HAP-1 (cell line): ENCODE measurements around the gene COX5A.
"Not testable (repeated sequence)": the region's sequence is repeated elsewhere in the genome, so short reads cannot be mapped to it uniquely, and the experiment has no call there.

Experiments used
- DNase-seq, 2 experiments: peaks; one replicate each; pipeline ENCODE4 v3.0.0-alpha.2; 2016 to 2020; ENCODE audit warnings: low spot score in 2 of 2
- H3K27me3 ChIP-seq: fragments of 250-450 bp; sonication (Bioruptor Pico); 2 replicates; pipeline ENCODE4 v1.5.1; 2020; ENCODE audit warnings: low read depth, mild to moderate bottlenecking, moderate library complexity
- H3K36me3 ChIP-seq: fragments of 250-450 bp; sonication (Bioruptor Pico); replicated peaks from 2 replicates; pipeline ENCODE4 v1.5.1; 2020; ENCODE audit warnings: mild to moderate bottlenecking
- H3K4me1 ChIP-seq: fragments of 250-450 bp; sonication (Bioruptor Pico); 2 replicates; pipeline ENCODE4 v1.5.1; 2020; ENCODE audit warnings: mild to moderate bottlenecking
- H3K4me3 ChIP-seq: fragments of 250-450 bp; sonication (Bioruptor Pico); 2 replicates; pipeline ENCODE4 v1.5.1; 2020; ENCODE audit warnings: mild to moderate bottlenecking, moderate library complexity
- H3K9me3 ChIP-seq: fragments of 250-450 bp; sonication (Bioruptor Pico); 2 replicates; pipeline ENCODE4 v1.5.1; 2020; ENCODE audit warnings: mild to moderate bottlenecking, moderate library complexity
- in situ Hi-C: fragments of 300-500 bp; cut with MboI; formaldehyde crosslinking; loops from 3 replicates; pipeline ENCODE4 v1.14.3; 2020; ENCODE audit warnings: low sequenced_read_pairs, inconsistent platforms, mixed read lengths

Gene COX5A

GRCh38 chr15:74888716-74889115 lies 49.2 kb downstream of the COX5A start:
- Histone ChIP-seq H3K4me3 (no peak overlapping the region), H3K4me1 (peaks cover 16% of the 10 kb centered on the region), H3K36me3 (peaks cover 30% of the 10 kb centered on the region), H3K27me3 (no peaks in the 10 kb centered on the region), H3K9me3 (no peaks in the 10 kb centered on the region)
- in situ Hi-C loops = no loop called here
- DNase-seq = no peak

GRCh38 chr15:74887537-74888193 lies 50.2 kb downstream of the COX5A start:
- in situ Hi-C loops, DNase-seq: not testable (repeated sequence)

GRCh38 chr15:74885461-74885860 lies 52.4 kb downstream of the COX5A start:
- no peak for DNase-seq
- Histone ChIP-seq H3K9me3 (peaks cover 19% of the 10 kb centered on the region), H3K27me3 (no peaks in the 10 kb centered on the region), H3K4me3 (no peak overlapping the region), H3K4me1 (peaks cover 11% of the 10 kb centered on the region), H3K36me3 (no peaks in the 10 kb centered on the region)
- in situ Hi-C loops = no loop called here

More at GRCh38 chr15:74887537-74888193, 50.2 kb downstream of the COX5A start:
- Histone ChIP-seq H3K36me3 (peaks cover 20% of the 10 kb centered on the region), H3K4me1 (peaks cover 16% of the 10 kb centered on the region)
- H3K27me3 ChIP-seq, H3K4me3 ChIP-seq, H3K9me3 ChIP-seq: not testable (repeated sequence)

- in situ Hi-C loops = no loop called here
- no peak overlapping the region for H3K4me3 ChIP-seq
- no peaks in the 10 kb centered on the region for H3K27me3 ChIP-seq
- H3K9me3 ChIP-seq = peaks cover 19% of the 10 kb centered on the region
- no peaks in the 10 kb centered on the region for H3K36me3 ChIP-seq
- peak in 1 of 2 experiments; percentile 2 for DNase-seq
- peaks cover 10% of the 10 kb centered on the region for H3K4me1 ChIP-seq
Observed at GRCh38 chr15:74884428-74885223, 53.2 kb downstream of the COX5A start.

- DNase-seq = peak in 1 of 2 experiments; percentile 1
- Histone ChIP-seq H3K4me3 (no peak overlapping the region), H3K36me3 (no peaks in the 10 kb centered on the region), H3K27me3 (no peaks in the 10 kb centered on the region), H3K9me3 (peaks cover 19% of the 10 kb centered on the region), H3K4me1 (peaks cover 2% of the 10 kb centered on the region; the same call in 1 of the 2 replicates)
- in situ Hi-C loops = no loop called here
Observed at GRCh38 chr15:74882528-74882927, 55.3 kb downstream of the COX5A start.

GRCh38 chr15:74878273-74878672 lies 59.6 kb downstream of the COX5A start:
- Histone ChIP-seq H3K4me3 (no peak overlapping the region), H3K9me3 (peaks cover 18% of the 10 kb centered on the region), H3K36me3 (no peaks in the 10 kb centered on the region), H3K27me3 (no peaks in the 10 kb centered on the region), H3K4me1 (peaks cover 8% of the 10 kb centered on the region)
- peak in 1 of 2 experiments; percentile 2 for DNase-seq
- in situ Hi-C loops = no loop called here

- peaks cover 2% of the 10 kb centered on the region; the same call in 1 of the 2 replicates for H3K9me3 ChIP-seq
- H3K4me3 ChIP-seq = peak overlapping the region; percentile 100
- H3K4me1 ChIP-seq = peaks cover 34% of the 10 kb centered on the region
- H3K27me3 ChIP-seq = no peaks in the 10 kb centered on the region
- in situ Hi-C loops = no loop called here
- peaks cover 11% of the 10 kb centered on the region for H3K36me3 ChIP-seq
- DNase-seq = peak; percentile 3 to 56
Observed at GRCh38 chr15:74873756-74874424, 64.0 kb downstream of the COX5A start.

- H3K4me3 ChIP-seq = peak within 1 kb of the TSS; percentile 100
Observed at GRCh38 chr15:74873036-74873755, 64.7 kb downstream of the COX5A start, which contains the start of gene SCAMP2. Gene SCAMP2, minus strand, starts transcription at chr15:74873365. Its CDS starts 110 bp downstream, at chr15:74873255.

GRCh38 chr15:74872702-74873035 lies 65.2 kb downstream of the COX5A start:
- Histone ChIP-seq H3K4me1 (peaks cover 34% of the 10 kb centered on the region), H3K4me3 (peak overlapping the region; percentile 100), H3K36me3 (peaks cover 23% of the 10 kb centered on the region), H3K9me3 (peaks cover 4% of the 10 kb centered on the region), H3K27me3 (no peaks in the 10 kb centered on the region)
- in situ Hi-C loops = no loop called here
- no peak for DNase-seq

More at GRCh38 chr15:74873036-74873755, 64.7 kb downstream of the COX5A start, which contains the start of gene SCAMP2:
- peaks cover 34% of the 10 kb centered on the region for H3K4me1 ChIP-seq
- peak; percentile 100 for DNase-seq
- H3K27me3 ChIP-seq = no peaks in the 10 kb centered on the region
- H3K9me3 ChIP-seq = peaks cover 3% of the 10 kb centered on the region
- in situ Hi-C loops = no loop called here
- peaks cover 18% of the 10 kb centered on the region for H3K36me3 ChIP-seq

GRCh38 chr15:74870436-74871215 lies 67.2 kb downstream of the COX5A start:
- Histone ChIP-seq H3K4me1 (peaks cover 34% of the 10 kb centered on the region), H3K27me3 (no peaks in the 10 kb centered on the region), H3K36me3 (peaks cover 30% of the 10 kb centered on the region), H3K9me3 (peaks cover 4% of the 10 kb centered on the region), H3K4me3 (no peak overlapping the region)
- peak; percentile 74 to 84 for DNase-seq
- in situ Hi-C loops = no loop called here
